Body of pancreas (tissue), 4 donors: ENCODE measurements around the gene ACSS2. TPM values are rescaled to one million over a fixed set of nuclear protein-coding genes. Genes with fewer than 3 reads are reported as not detected.

ENCODE experiments used
- ATAC-seq: fragments of 150-250 bp; one replicate; pipeline ENCODE4 v1.9.1; 2016
- DNase-seq, 4 donors: peaks; one replicate each; pipeline ENCODE4 v3.0.0-alpha.2; 2019
- H3K27ac ChIP-seq, 4 donors: fragments of 200-600 bp; sonication (generic); 1 replicate in 3 of 4; 2 replicates in 1 of 4; pipeline versions ENCODE4 v1.5.1 to v1.6.1; 2016 to 2019; ENCODE audit warnings: mild to moderate bottlenecking in 1 of 4, mixed read lengths in 1 of 4, moderate library complexity in 1 of 4
- H3K27me3 ChIP-seq, 2 donors: fragments of 200-600 bp; sonication (generic); one replicate each; pipeline ENCODE4 v1.6.0; 2016; ENCODE audit warnings: mild to moderate bottlenecking in 1 of 2
- H3K36me3 ChIP-seq, 2 donors: fragments of 200-600 bp; sonication (generic); replicated peaks in 1 of 2; 2 replicates each; pipeline ENCODE4 v1.5.1; 2016; ENCODE audit warnings: low read depth in 2 of 2; ENCODE audit not compliant: insufficient read depth in 1 of 2
- H3K4me1 ChIP-seq: fragments of 200-600 bp; sonication (generic); one replicate; pipeline ENCODE4 v1.6.0; 2016
- H3K4me3 ChIP-seq, 2 donors: fragments of 200-600 bp; sonication (generic); 1 replicate in 1 of 2; 2 replicates in 1 of 2; pipeline ENCODE4 v1.5.1; 2016 to 2019
- H3K9me3 ChIP-seq, 3 donors: fragments of 200-600 bp; sonication (generic); 1 replicate in 2 of 3; 2 replicates in 1 of 3; pipeline ENCODE4 v1.5.1; 2016
- CTCF ChIP-seq, 7 experiments: fragments of 450-650 bp in 4 of 7; fragments of 200-600 bp in 3 of 7; sonication (generic) in 3 of 7; IDR thresholded peaks; one replicate each; pipeline ENCODE4 v1.5.1; 2016 to 2019; ENCODE audit warnings: antibody characterized with exemption in 7 of 7
- POLR2A ChIP-seq, 3 donors: fragments of 450-650 bp; IDR thresholded peaks; one replicate each; pipeline ENCODE4 v1.6.1; 2016; ENCODE audit warnings: antibody characterized with exemption in 3 of 3, mild to moderate bottlenecking in 2 of 3
- WGBS, 2 donors: methylation state at CpG; one replicate each; pipeline ENCODE4 v1.1.5; 2017; 5-methylcytosine and 5-hydroxymethylcytosine counted together
- intact Hi-C: fragments of 100-400 bp; cut with DNase I; formaldehyde crosslinking; loops from one replicate; pipeline ENCODE4 v1.15.1; 2023
- total RNA-seq, 2 donors: library from RNA; depleted of rRNA; stranded (reverse); fragments of >200 nt; gene quantifications; one replicate each; pipeline ENCODE4 v1.1.0, GENCODE V29; 2016

Gene ACSS2
- total RNA-seq, 2 donors from 2014 or later: 33.9 to 78.1 TPM

- intact Hi-C loops: no loop called here
- TF ChIP-seq POLR2A (IDR thresholded peaks at IDR 0.05): no peak
- TF ChIP-seq CTCF (IDR thresholded peaks at IDR 0.05): no peak
- H3K9me3 ChIP-seq: no peaks in the 10 kb centered on the region
- no peak overlapping the region for H3K4me3 ChIP-seq
- no peaks in the 10 kb centered on the region for H3K4me1 ChIP-seq
- no peaks in the 10 kb centered on the region for H3K36me3 ChIP-seq
- H3K27me3 ChIP-seq: no peaks in the 10 kb centered on the region
- DNase-seq: no peak
- WGBS, 2 donors: 51 to 61% methylated on average over 2 of the region's 2 CpGs
- H3K27ac ChIP-seq: no peak overlapping the region
- no peak for ATAC-seq
Observed at GRCh38 chr20:34842143-34842542, 34.3 kb upstream of the ACSS2 start.

GRCh38 chr20:34843421-34843820 is 33.0 kb upstream of the ACSS2 start:
- Histone ChIP-seq H3K4me1 (no peaks in the 10 kb centered on the region), H3K36me3 (peaks cover 0 to under 1% of the 10 kb centered on the region in 2 donors), H3K27ac (no peak overlapping the region), H3K27me3 (no peaks in the 10 kb centered on the region), H3K4me3 (no peak overlapping the region), H3K9me3 (no peaks in the 10 kb centered on the region)
- DNase-seq (no peak), ATAC-seq (no peak)
- no peak for TF ChIP-seq CTCF (IDR thresholded peaks at IDR 0.05)
- no peak for TF ChIP-seq POLR2A (IDR thresholded peaks at IDR 0.05)
- intact Hi-C loops: no loop called here
- WGBS, 2 donors: 70 to 90% methylated on average over 2 of the region's 2 CpGs

GRCh38 chr20:34848597-34848996 is 27.8 kb upstream of the ACSS2 start:
- Histone ChIP-seq H3K4me1 (no peaks in the 10 kb centered on the region), H3K27me3 (no peaks in the 10 kb centered on the region), H3K36me3 (peaks cover 0 to 7% of the 10 kb centered on the region in 2 donors), H3K27ac (no peak overlapping the region), H3K4me3 (no peak overlapping the region), H3K9me3 (no peaks in the 10 kb centered on the region)
- ATAC-seq (no peak), DNase-seq (no peak)
- 95 to 96% methylated on average over 5 of the region's 5 CpGs for WGBS, 2 donors
- no peak for TF ChIP-seq CTCF (IDR thresholded peaks at IDR 0.05)
- TF ChIP-seq POLR2A (IDR thresholded peaks at IDR 0.05): no peak
- intact Hi-C loops: no loop called here

- Histone ChIP-seq H3K9me3 (no peaks in the 10 kb centered on the region), H3K4me1 (no peaks in the 10 kb centered on the region), H3K4me3 (no peak overlapping the region), H3K27ac (no peak overlapping the region), H3K36me3 (peaks cover 0 to 8% of the 10 kb centered on the region in 2 donors), H3K27me3 (no peaks in the 10 kb centered on the region)
- ATAC-seq: no peak
- DNase-seq: no peak
- intact Hi-C loops: no loop called here
- TF ChIP-seq CTCF (IDR thresholded peaks at IDR 0.05): no peak
- no peak for TF ChIP-seq POLR2A (IDR thresholded peaks at IDR 0.05)
- WGBS, 2 donors: 68 to 77% methylated on average over 8 to 9 of the region's 9 CpGs
Observed at GRCh38 chr20:34849778-34850177, 26.6 kb upstream of the ACSS2 start.

GRCh38 chr20:34850969-34851368 is 25.4 kb upstream of the ACSS2 start:
- no peak overlapping the region for H3K27ac ChIP-seq
- 93 to 95% methylated on average over 8 to 14 of the region's 14 CpGs for WGBS, 2 donors
- DNase-seq (no peak), ATAC-seq (no peak)
- intact Hi-C loops: no loop called here
- peaks cover 0 to 8% of the 10 kb centered on the region in 2 donors for H3K36me3 ChIP-seq
- H3K27me3 ChIP-seq: no peaks in the 10 kb centered on the region
- no peaks in the 10 kb centered on the region for H3K4me1 ChIP-seq
- no peaks in the 10 kb centered on the region for H3K9me3 ChIP-seq
- no peak overlapping the region for H3K4me3 ChIP-seq
- TF ChIP-seq CTCF (IDR thresholded peaks at IDR 0.05) (no peak), POLR2A (IDR thresholded peaks at IDR 0.05) (no peak)
